PFSK-1 (cell line): ENCODE measurements around the gene PTX3.

Source experiments
- FOXP2 ChIP-seq: optimal IDR thresholded peaks from 2 replicates; pipeline ENCODE3; 2011; ENCODE audit warnings: borderline replicate concordance, control low read depth, inconsistent platforms; ENCODE audit not compliant: insufficient read depth; ENCODE audit errors: extremely low read length, extremely low read depth
- POLR2AphosphoS5 ChIP-seq: IDR thresholded peaks from 2 replicates; pipeline ENCODE4 v1.6.1; 2012; ENCODE audit warnings: low read depth, mild to moderate bottlenecking, control low read depth, low read length, moderate library complexity
- REST ChIP-seq, 2 experiments: IDR thresholded peaks; 2 replicates each; pipeline versions ENCODE4 v1.6.1 to v1.8.0; 2011 to 2012; ENCODE audit warnings: low read depth in 2 of 2, low read length in 2 of 2, control low read depth in 1 of 2, inconsistent platforms in 1 of 2, mild to moderate bottlenecking in 1 of 2, moderate library complexity in 1 of 2; ENCODE audit not compliant: insufficient read depth in 1 of 2
- SIN3A ChIP-seq: IDR thresholded peaks from 2 replicates; pipeline ENCODE4 v1.6.1; 2012; ENCODE audit warnings: mild to moderate bottlenecking, low read length, moderate library complexity, borderline replicate concordance; ENCODE audit not compliant: insufficient read depth
- TAF1 ChIP-seq: IDR thresholded peaks from 2 replicates; pipeline ENCODE4 v1.6.1; 2012; ENCODE audit warnings: low read length, control low read depth, borderline replicate concordance; ENCODE audit not compliant: insufficient read depth

- TF ChIP-seq POLR2AphosphoS5, result no peak
- TF ChIP-seq REST (IDR thresholded peaks at IDR 0.05; ENCODE audit: insufficient read depth in 1 of 2, low read depth in 2 of 2, low read length in 2 of 2), result no peak
- TF ChIP-seq SIN3A, result no peak
- no peak for TF ChIP-seq TAF1
- TF ChIP-seq FOXP2, result no peak
Observed at GRCh38 chr3:157452097-157452496, 15.4 kb downstream of the PTX3 start.
